GM12892 (cell line): ENCODE data around the gene MANSC4.

Experiments used
- POLR2A ChIP-seq: IDR thresholded peaks from 2 replicates; pipeline ENCODE4 v1.6.1; 2011; ENCODE audit warnings: low read depth, low read length, control low read depth
- POLR2AphosphoS5 ChIP-seq: IDR thresholded peaks from 2 replicates; pipeline ENCODE4 v1.6.1; 2011; ENCODE audit warnings: low read depth, low read length, control low read depth
- TAF1 ChIP-seq: IDR thresholded peaks from 2 replicates; pipeline ENCODE4 v1.6.1; 2011; ENCODE audit warnings: low read depth, mild to moderate bottlenecking, control low read depth, low read length, borderline replicate concordance

DNA sequence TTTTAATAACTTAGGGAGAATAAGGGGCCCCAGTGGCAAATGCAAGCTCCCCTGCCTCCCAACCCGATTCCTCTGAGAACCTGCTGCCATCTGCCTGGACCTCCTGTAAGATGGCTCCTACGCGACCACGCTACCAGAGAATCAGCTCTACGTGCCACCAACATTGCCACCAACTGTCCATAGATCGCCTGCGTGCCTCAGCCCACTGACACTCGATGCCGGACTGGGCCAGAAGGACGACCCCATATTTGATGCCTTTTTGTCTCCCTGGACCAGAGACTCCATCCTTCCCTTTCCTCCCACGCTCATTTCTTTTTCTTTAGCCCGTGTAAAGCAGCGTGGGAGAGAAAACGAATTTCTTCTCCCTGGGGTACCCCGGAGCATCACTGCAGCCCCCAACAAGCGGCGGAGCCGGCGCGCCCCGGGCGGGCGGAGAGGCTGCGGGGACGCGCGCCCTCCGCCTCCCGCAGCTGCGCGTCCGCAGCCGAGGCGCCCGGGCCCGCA is 568 bp downstream of the MANSC4 start:
- TF ChIP-seq POLR2AphosphoS5 (no peak), POLR2A (no peak), TAF1 (no peak)
